GM12878 (cell line): Measurements from ENCODE around the gene ANKHD1. TPM values are rescaled to one million over a fixed set of nuclear protein-coding genes. Genes with fewer than 3 reads are reported as not detected.

Experiments used
- ATAC-seq: fragments of 200-7000 bp; cut with Tn5 transposase; 3 replicates; pipeline ENCODE4 v1.9.1; 2020; ENCODE audit warnings: mild to moderate bottlenecking, moderate library complexity
- BruUV-seq: library from RNA; stranded (reverse); fragments of 400-500 nt; replicated peaks from 2 replicates; lab custom pipeline; 2021; lab: Mats Ljungman, UMichigan
- CTCF ChIA-PET: fragments of 300-600 bp; sonication (Branson Sonifier 250); formaldehyde crosslinking; extraction: SDS; loops from one replicate; lab custom pipeline; 2021; ENCODE audit warnings: inconsistent platforms; lab: Yijun Ruan, JAX
- POLR2A ChIA-PET: fragments of 350-600 bp; formaldehyde crosslinking; extraction: SDS; loops from one replicate; lab custom pipeline; 2021; ENCODE audit warnings: inconsistent platforms; lab: Charles Lee
- RAD21 ChIA-PET: fragments of 300-600 bp; sonication (Branson Sonifier 250); formaldehyde crosslinking; loops from one replicate; lab custom pipeline; 2023; ENCODE audit warnings: antibody characterized with exemption; ENCODE audit not compliant: unreplicated experiment; lab: Charles Lee
- SMC1A ChIA-PET: fragments of 300-600 bp; sonication (Branson Sonifier 250); formaldehyde crosslinking; loops from one replicate; lab custom pipeline; 2023; ENCODE audit not compliant: unreplicated experiment, uncharacterized antibody; lab: Charles Lee
- DNase-seq: peaks from one replicate; pipeline ENCODE4 v3.0.0-alpha.2; 2011; ENCODE audit warnings: low read depth, low spot score
- FAIRE-seq: peaks from 3 replicates; lab custom pipeline; 2011; peaks lifted over from hg19 to GRCh38; lab: Jason Lieb, UNC
- H2AFZ ChIP-seq: 2 replicates; pipeline ENCODE4 v1.6.0; 2011; ENCODE audit warnings: low read depth, low read length, control low read depth; ENCODE audit not compliant: control insufficient read depth
- H3K27ac ChIP-seq: 2 replicates; pipeline ENCODE4 v1.5.1; 2011; ENCODE audit warnings: control low read depth; ENCODE audit not compliant: control insufficient read depth, insufficient read depth
- H3K27me3 ChIP-seq, 2 experiments: replicated peaks in 1 of 2; 2 replicates each; pipeline versions ENCODE4 v1.6.0 to v1.6.1; 2011; ENCODE audit warnings: low read length in 1 of 2; ENCODE audit not compliant: control insufficient read depth in 2 of 2, insufficient read depth in 2 of 2
- H3K36me3 ChIP-seq, 2 experiments: 2 replicates each; pipeline ENCODE4 v1.5.1; 2011; ENCODE audit warnings: low read length in 1 of 2; ENCODE audit not compliant: control insufficient read depth in 2 of 2, insufficient read depth in 2 of 2
- H3K4me1 ChIP-seq: 2 replicates; pipeline ENCODE4 v1.6.1; 2011; ENCODE audit warnings: mild to moderate bottlenecking, low read length, moderate library complexity, mixed read lengths; ENCODE audit not compliant: control insufficient read depth, insufficient read depth
- H3K4me2 ChIP-seq: 2 replicates; pipeline ENCODE4 v1.6.0; 2011; ENCODE audit warnings: control low read depth; ENCODE audit not compliant: control insufficient read depth, insufficient read depth
- H3K4me3 ChIP-seq: fragments of 200-600 bp; sonication (generic); 2 replicates; pipeline ENCODE4 v1.5.1; 2016
- H3K79me2 ChIP-seq: 2 replicates; pipeline ENCODE4 v1.6.0; 2011; ENCODE audit warnings: low read length; ENCODE audit not compliant: control insufficient read depth, insufficient read depth
- H3K9ac ChIP-seq: 2 replicates; pipeline ENCODE4 v1.8.0; 2011; ENCODE audit warnings: low read length, control low read depth, mixed read lengths; ENCODE audit not compliant: control insufficient read depth, insufficient read depth
- H3K9me3 ChIP-seq: replicated peaks from 3 replicates; pipeline ENCODE4 v1.5.1; 2011; ENCODE audit warnings: mild to moderate bottlenecking, low read length; ENCODE audit not compliant: control insufficient read depth, insufficient read depth
- H4K20me1 ChIP-seq: 2 replicates; pipeline ENCODE4 v1.6.0; 2011; ENCODE audit not compliant: control insufficient read depth, insufficient read depth
- BHLHE40 ChIP-seq, 2 experiments: fragments of 450-650 bp in 1 of 2; IDR thresholded peaks; 2 replicates each; pipeline ENCODE4 v1.6.1; 2011 to 2017; ENCODE audit warnings: low read depth in 2 of 2, borderline replicate concordance in 1 of 2, improper control_type of control experiment in 1 of 2, low read length in 1 of 2, mild to moderate bottlenecking in 1 of 2
- CBX5 ChIP-seq: sonication (generic); IDR thresholded peaks from 2 replicates; pipeline ENCODE4 v1.6.1; 2016; ENCODE audit warnings: low read depth, moderate library complexity, mild to moderate bottlenecking, inconsistent platforms
- CTCF ChIP-seq, 3 experiments: IDR thresholded peaks in 2 of 3; conservative IDR thresholded peaks in 1 of 3; 2 replicates each; pipeline ENCODE4 v1.5.1; 2011; ENCODE audit warnings: low read depth in 3 of 3, low read length in 3 of 3, mild to moderate bottlenecking in 3 of 3, control low read depth in 2 of 3, moderate library complexity in 2 of 3, inconsistent platforms in 1 of 3, mixed read lengths in 1 of 3; ENCODE audit not compliant: control insufficient read depth in 2 of 3, insufficient read depth in 1 of 3; ENCODE audit errors: extremely low read depth in 1 of 3
- EED ChIP-seq: sonication (generic); IDR thresholded peaks from 2 replicates; pipeline ENCODE4 v1.6.1; 2016; ENCODE audit warnings: antibody characterized with exemption, low read depth
- HSF1 ChIP-seq: fragments of 150-350 bp; IDR thresholded peaks from 2 replicates; pipeline ENCODE4 v1.6.1; 2014; ENCODE audit warnings: mild to moderate bottlenecking, low read depth, low read length
- IRF4 ChIP-seq: IDR thresholded peaks from 2 replicates; pipeline ENCODE4 v1.6.1; 2011; ENCODE audit warnings: low read depth, low read length
- JUND ChIP-seq: IDR thresholded peaks from 2 replicates; pipeline ENCODE4 v1.6.1; 2012; ENCODE audit warnings: low read depth, mild to moderate bottlenecking, low read length, improper control_type of control experiment, moderate library complexity
- MAX ChIP-seq: IDR thresholded peaks from 2 replicates; pipeline ENCODE4 v1.6.1; 2012; ENCODE audit warnings: low read depth, low read length, improper control_type of control experiment
- MXI1 ChIP-seq: fragments of 150-350 bp; IDR thresholded peaks from 2 replicates; pipeline ENCODE4 v1.6.1; 2011; ENCODE audit warnings: low read depth, mild to moderate bottlenecking, inconsistent platforms, low read length, improper control_type of control experiment
- NFXL1 ChIP-seq: fragments of 450-650 bp; IDR thresholded peaks from 2 replicates; pipeline ENCODE4 v1.6.1; 2017; ENCODE audit warnings: antibody characterized with exemption, mild to moderate bottlenecking, borderline replicate concordance
- NR2C2 ChIP-seq: IDR thresholded peaks from 2 replicates; pipeline ENCODE4 v1.6.1; 2011; ENCODE audit warnings: borderline replicate concordance, low read depth; ENCODE audit not compliant: control insufficient read depth, insufficient read length
- RBBP5 ChIP-seq: fragments of 200-600 bp; sonication (generic); conservative IDR thresholded peaks from 2 replicates; pipeline ENCODE4 v1.6.1; 2016
- RFX5 ChIP-seq: IDR thresholded peaks from 2 replicates; pipeline ENCODE4 v1.6.1; 2011; ENCODE audit warnings: low read depth, low read length, improper control_type of control experiment
- SIN3A ChIP-seq: IDR thresholded peaks from 2 replicates; pipeline ENCODE4 v1.6.1; 2012; ENCODE audit warnings: low read depth, low read length, improper control_type of control experiment
- SMARCA5 ChIP-seq: fragments of 450-650 bp; IDR thresholded peaks from 2 replicates; pipeline ENCODE4 v1.6.1; 2017; ENCODE audit warnings: mild to moderate bottlenecking
- ZBTB33 ChIP-seq: fragments of 450-650 bp; IDR thresholded peaks from 2 replicates; pipeline ENCODE4 v1.6.1; 2017; ENCODE audit warnings: mild to moderate bottlenecking
- WGBS: methylation state at CpG from one replicate; pipeline ENCODE4 v1.1.6; 2016; ENCODE audit warnings: low lambda C conversion rate; ENCODE audit not compliant: insufficient replicate concordance, insufficient coverage; ENCODE audit errors: missing lambda C conversion rate; 5-methylcytosine and 5-hydroxymethylcytosine counted together
- in situ Hi-C: fragments of 300-500 bp; cut with MboI; formaldehyde crosslinking; loops from 9 replicates; pipeline ENCODE4 v1.14.3; 2018; ENCODE audit warnings: mixed read lengths
- intact Hi-C: fragments of 100-400 bp; cut with micrococcal nuclease; formaldehyde crosslinking; loops from one replicate; pipeline ENCODE4 v1.14.2; 2022; ENCODE audit not compliant: unreplicated experiment
- polyA plus RNA-seq, 11 experiments: library from polyadenylated mRNA; depleted of rRNA in 4 of 11; unstranded in 6 of 11; stranded (reverse) in 5 of 11; fragments of >200 nt; fragmentation: Nextera tagmentation in 4 of 11; fragmentation: Illumina TruSeq in 1 of 11; extraction: Ambion mirVana in 4 of 11; extraction: Trizol in 1 of 11; gene quantifications; 1 replicate in 1 of 11; 2 replicates in 10 of 11; pipeline versions ENCODE4 v1.2.1 to v1.2.3, GENCODE V29; 2011 to 2016; ENCODE audit warnings: inconsistent platforms in 2 of 11, missing spikeins in 2 of 11, low read depth in 1 of 11
- total RNA-seq, 4 experiments: library from RNA; depleted of rRNA in 3 of 4; stranded (reverse); fragments of >200 nt in 3 of 4; fragmentation: Illumina TruSeq in 1 of 4; extraction: Trizol in 1 of 4; gene quantifications; 2 replicates each; pipeline versions ENCODE4 v1.2.1 to v1.2.3, GENCODE V29; 2013 to 2021

ANKHD1 gene
- total and polyA plus RNA-seq, 10 of the 15 experiments (the other 5 are each of a cell fraction or from before 2014, with no cell fraction given) = 31.6 to 96.8 (median 74.3) TPM

- DNase-seq = no peak
- BruUV-seq = no TSS peak
- Histone ChIP-seq H3K4me2 (no peak overlapping the region), H3K4me3 (no peak overlapping the region), H3K9ac (no peak overlapping the region), H3K36me3 (no peaks in the 10 kb centered on the region), H4K20me1 (no peaks in the 10 kb centered on the region), H3K9me3 (no peaks in the 10 kb centered on the region), H3K27ac (no peak overlapping the region), H3K27me3 (no peaks in the 10 kb centered on the region), H3K4me1 (no peaks in the 10 kb centered on the region; the same call in 1 of the 2 replicates), H3K79me2 (no peaks in the 10 kb centered on the region), H2AFZ (no peak overlapping the region)
- ChIA-PET RAD21 (no interaction called here), POLR2A (no interaction called here), CTCF (interaction anchor here (0.6 to 2.4 kb wide), 9 partner anchors 9 to 353 kb away, joined by 3 to 10 read pairs (median 3); no protein-coding TSS in a partner anchor), SMC1A (no interaction called here)
- in situ Hi-C loops (no loop called here), intact Hi-C loops (no loop called here)
- ATAC-seq = peak; percentile 23; the same call in 1 of the 3 replicates
- TF ChIP-seq EED (no peak), CTCF (IDR thresholded peaks at IDR 0.05 in 2 of 3, conservative IDR thresholded peaks at IDR 0.05 in 1 of 3; ENCODE audit: control insufficient read depth in 2 of 3, extremely low read depth in 1 of 3, insufficient read depth in 1 of 3, low read depth in 3 of 3, low read length in 3 of 3) (no peak), MAX (no peak), BHLHE40 (IDR thresholded peaks at IDR 0.05; ENCODE audit: borderline replicate concordance in 1 of 2, low read depth in 2 of 2, low read length in 1 of 2) (no peak), NR2C2 (no peak), MXI1 (no peak), SIN3A (no peak), CBX5 (no peak), SMARCA5 (no peak), RFX5 (no peak), NFXL1 (no peak), JUND (no peak), RBBP5 (no peak), IRF4 (no peak), ZBTB33 (no peak), HSF1 (no peak)
- FAIRE-seq = no peak
- 52% methylated on average over 8 of the region's 8 CpGs for WGBS
Measured at GRCh38 chr5:140367256-140368013, 34.2 kb upstream of the ANKHD1 start.
